Fibroblast of lung (primary cell): ENCODE results near the gene MYOZ3. TPM values are rescaled to one million over a fixed set of nuclear protein-coding genes. Genes with fewer than 3 reads are reported as not detected.

Experiments used
- DNase-seq, 2 donors: peaks; one replicate each; pipeline versions ENCODE4 v3.0.0 to v3.0.0-alpha.2; 2010; ENCODE audit warnings: low read depth in 2 of 2
- H2AFZ ChIP-seq: 2 replicates; pipeline ENCODE4 v1.5.1; 2012; ENCODE audit warnings: low read length, control low read depth, inconsistent platforms
- H3K27ac ChIP-seq: 2 replicates; pipeline ENCODE4 v1.5.1; 2011; ENCODE audit warnings: low read length, control low read depth; ENCODE audit not compliant: insufficient read depth
- H3K27me3 ChIP-seq: 2 replicates; pipeline ENCODE4 v1.5.1; 2011; ENCODE audit warnings: mild to moderate bottlenecking, low read length; ENCODE audit not compliant: control insufficient read depth, insufficient read depth
- H3K36me3 ChIP-seq: 2 replicates; pipeline ENCODE4 v1.5.1; 2011; ENCODE audit warnings: low read length; ENCODE audit not compliant: control insufficient read depth, insufficient read depth
- H3K4me1 ChIP-seq: 2 replicates; pipeline ENCODE4 v1.5.1; 2011; ENCODE audit warnings: low read length; ENCODE audit not compliant: control insufficient read depth, insufficient read depth; ENCODE audit errors: extremely low read depth
- H3K4me2 ChIP-seq: 2 replicates; pipeline ENCODE4 v1.5.1; 2011; ENCODE audit warnings: low read length, control low read depth; ENCODE audit not compliant: insufficient read depth; ENCODE audit errors: extremely low read depth
- H3K4me3 ChIP-seq, 4 experiments: fragments of 200-600 bp in 1 of 4; sonication (generic) in 1 of 4; replicated peaks in 1 of 4; 2 replicates each; pipeline ENCODE4 v1.5.1; 2011 to 2016; ENCODE audit warnings: low read length in 4 of 4, low read depth in 3 of 4, mild to moderate bottlenecking in 3 of 4, control low read depth in 2 of 4, inconsistent platforms in 1 of 4, mixed read lengths in 1 of 4; ENCODE audit not compliant: insufficient read depth in 1 of 4; ENCODE audit errors: control extremely low read depth in 1 of 4
- H3K79me2 ChIP-seq: 2 replicates; pipeline ENCODE4 v1.5.1; 2012; ENCODE audit warnings: mild to moderate bottlenecking, low read length, inconsistent platforms; ENCODE audit not compliant: control insufficient read depth, insufficient read depth
- H3K9ac ChIP-seq: 2 replicates; pipeline ENCODE4 v1.5.1; 2011; ENCODE audit warnings: mild to moderate bottlenecking, low read length, control low read depth; ENCODE audit not compliant: insufficient read depth
- H3K9me3 ChIP-seq: 2 replicates; pipeline ENCODE4 v1.5.1; 2012; ENCODE audit warnings: low read depth, low read length; ENCODE audit not compliant: control insufficient read depth, insufficient read depth
- H4K20me1 ChIP-seq: 2 replicates; pipeline ENCODE4 v1.5.1; 2011; ENCODE audit warnings: low read length; ENCODE audit not compliant: control insufficient read depth, insufficient read depth; ENCODE audit errors: extremely low read depth
- CTCF ChIP-seq, 2 donors: IDR thresholded peaks in 1 of 2; conservative IDR thresholded peaks in 1 of 2; 1 replicate in 1 of 2; 2 replicates in 1 of 2; pipeline ENCODE4 v1.5.1; 2011 to 2012; ENCODE audit warnings: low read length in 2 of 2, control low read depth in 1 of 2, inconsistent platforms in 1 of 2, low read depth in 1 of 2, mild to moderate bottlenecking in 1 of 2
- EZH2 ChIP-seq: IDR thresholded peaks from 2 replicates; pipeline ENCODE4 v1.5.1; 2012; ENCODE audit warnings: low read length, control low read depth, mild to moderate bottlenecking; ENCODE audit errors: missing control alignments
- polyA plus RNA-seq, 2 donors: library from polyadenylated mRNA; depleted of rRNA in 1 of 2; stranded (reverse) in 1 of 2; unstranded in 1 of 2; fragments of >200 nt; gene quantifications; 2 replicates each; pipeline ENCODE4 v1.2.1, GENCODE V29; 2011 to 2012; ENCODE audit warnings: missing spikeins in 1 of 2
- total RNA-seq: library from RNA; depleted of rRNA; stranded (reverse); fragments of >200 nt; gene quantifications from 2 replicates; pipeline ENCODE4 v1.2.1, GENCODE V29; 2014

Gene MYOZ3
- total and polyA plus RNA-seq, 2 donors (not counting 1 experiment from before 2014, with no cell fraction given): 0.14 to 0.33 TPM

GRCh38 chr5:150626853-150627276, 34.2 kb upstream of the MYOZ3 start:
- Histone ChIP-seq H3K27me3 (no peaks in the 10 kb centered on the region), H4K20me1 (no peaks in the 10 kb centered on the region), H3K4me3 (peak overlapping the region in 1 of 4 experiments; percentile 4), H3K79me2 (no peaks in the 10 kb centered on the region), H3K4me1 (peaks cover 11% of the 10 kb centered on the region), H3K36me3 (no peaks in the 10 kb centered on the region), H3K9me3 (no peaks in the 10 kb centered on the region), H3K27ac (no peak overlapping the region), H3K4me2 (no peak overlapping the region), H2AFZ (no peak overlapping the region), H3K9ac (no peak overlapping the region)
- peak in 1 of 2 donors; percentile 68 for DNase-seq
- TF ChIP-seq EZH2 (no peak), CTCF (conservative IDR thresholded peaks at IDR 0.05 in 1 of 2, IDR thresholded peaks at IDR 0.05 in 1 of 2; ENCODE audit: low read depth in 1 of 2, low read length in 2 of 2) (no peak)

- no peaks in the 10 kb centered on the region for H3K79me2 ChIP-seq
- no peaks in the 10 kb centered on the region for H3K27me3 ChIP-seq
- no peaks in the 10 kb centered on the region for H3K36me3 ChIP-seq
- H3K4me3 ChIP-seq: no peak overlapping the region
- no peak overlapping the region for H3K4me2 ChIP-seq
- H3K9me3 ChIP-seq: no peaks in the 10 kb centered on the region
- no peaks in the 10 kb centered on the region for H4K20me1 ChIP-seq
- H3K27ac ChIP-seq: no peak overlapping the region
- TF ChIP-seq EZH2 (no peak), CTCF (conservative IDR thresholded peaks at IDR 0.05 in 1 of 2, IDR thresholded peaks at IDR 0.05 in 1 of 2; ENCODE audit: low read depth in 1 of 2, low read length in 2 of 2) (no peak)
- H2AFZ ChIP-seq: no peak overlapping the region
- no peak overlapping the region for H3K9ac ChIP-seq
- DNase-seq: peak; percentile 37 to 86
- H3K4me1 ChIP-seq: peaks cover 18% of the 10 kb centered on the region
These were observed 33.1 kb upstream of the MYOZ3 start for GRCh38 chr5:150627731-150628545.

GRCh38 chr5:150628936-150629485, 32.0 kb upstream of the MYOZ3 start:
- no peaks in the 10 kb centered on the region for H4K20me1 ChIP-seq

More at GRCh38 chr5:150628936-150629485, 32.0 kb upstream of the MYOZ3 start:
- Histone ChIP-seq H3K4me1 (peaks cover 17% of the 10 kb centered on the region), H3K27ac (no peak overlapping the region), H3K4me2 (no peak overlapping the region), H3K9me3 (no peaks in the 10 kb centered on the region), H3K9ac (no peak overlapping the region), H2AFZ (no peak overlapping the region), H3K27me3 (no peaks in the 10 kb centered on the region), H3K36me3 (no peaks in the 10 kb centered on the region), H3K79me2 (no peaks in the 10 kb centered on the region), H3K4me3 (no peak overlapping the region)
- no peak for DNase-seq
- TF ChIP-seq EZH2 (no peak), CTCF (conservative IDR thresholded peaks at IDR 0.05 in 1 of 2, IDR thresholded peaks at IDR 0.05 in 1 of 2; ENCODE audit: low read depth in 1 of 2, low read length in 2 of 2) (no peak)
